ENCODE measurements around the gene CARD19. TPM values are rescaled to one million over a fixed set of nuclear protein-coding genes. Genes with fewer than 3 reads are reported as not detected.

Gene CARD19
- total RNA-seq, 4 donors from 2014 or later = 54.0 to 83.6 (median 78.1) TPM

- 83% methylated on average over 6 of the region's 15 CpGs for WGBS
- H3K4me3 ChIP-seq = no peak overlapping the region
- H3K4me1 ChIP-seq = peaks cover 14 to 30% (median 28%) of the 10 kb centered on the region in 4 donors
- intact Hi-C loops (cut with DNase I) = no loop called here
- no peak overlapping the region for H3K27ac ChIP-seq (replicated peaks in 1 of 4)
- peaks cover 20 to 71% (median 59%) of the 10 kb centered on the region in 4 donors for H3K36me3 ChIP-seq
- H3K27me3 ChIP-seq = no peaks in the 10 kb centered on the region
- no peak for DNase-seq (ENCODE audit: extremely low spot score)
- H3K9me3 ChIP-seq = no peaks in the 10 kb centered on the region
- TF ChIP-seq CTCF (IDR thresholded peaks at IDR 0.05) = no peak
- TF ChIP-seq EP300 (IDR thresholded peaks at IDR 0.05) = no peak
- no peak for TF ChIP-seq POLR2A (IDR thresholded peaks at IDR 0.05; ENCODE audit: low read depth)
- TF ChIP-seq POLR2AphosphoS5 (IDR thresholded peaks at IDR 0.05) = no peak
Observed at GRCh38 chr9:93112116-93112863, 16.3 kb downstream of the CARD19 start.

GRCh38 chr9:93112864-93113389 lies 16.9 kb downstream of the CARD19 start:
- Histone ChIP-seq H3K27me3 (no peaks in the 10 kb centered on the region), H3K4me1 (peaks cover 14 to 30% (median 26%) of the 10 kb centered on the region in 4 donors), H3K36me3 (peaks cover 20 to 68% (median 56%) of the 10 kb centered on the region in 4 donors), H3K9me3 (no peaks in the 10 kb centered on the region), H3K27ac (replicated peaks in 1 of 4) (no peak overlapping the region), H3K4me3 (no peak overlapping the region)
- no peak for DNase-seq (ENCODE audit: extremely low spot score)
- TF ChIP-seq POLR2A (IDR thresholded peaks at IDR 0.05; ENCODE audit: low read depth) = no peak
- no peak for TF ChIP-seq EP300 (IDR thresholded peaks at IDR 0.05)
- TF ChIP-seq CTCF (IDR thresholded peaks at IDR 0.05) = no peak
- TF ChIP-seq POLR2AphosphoS5 (IDR thresholded peaks at IDR 0.05) = no peak
- intact Hi-C loops (cut with DNase I) = no loop called here
- WGBS = 94% methylated on average over 13 of the region's 13 CpGs

GRCh38 chr9:93114169-93114983 lies 18.4 kb downstream of the CARD19 start:
- H3K27me3 ChIP-seq = no peaks in the 10 kb centered on the region
- H3K27ac ChIP-seq (replicated peaks in 1 of 4) = no peak overlapping the region
- H3K4me3 ChIP-seq = no peak overlapping the region
- TF ChIP-seq POLR2AphosphoS5 (IDR thresholded peaks at IDR 0.05) = no peak
- TF ChIP-seq EP300 (IDR thresholded peaks at IDR 0.05) = no peak
- no peak for TF ChIP-seq CTCF (IDR thresholded peaks at IDR 0.05)
- TF ChIP-seq POLR2A (IDR thresholded peaks at IDR 0.05; ENCODE audit: low read depth) = no peak
- no peaks in the 10 kb centered on the region for H3K9me3 ChIP-seq
- DNase-seq (ENCODE audit: extremely low spot score) = no peak
- peaks cover 10 to 27% (median 21%) of the 10 kb centered on the region in 4 donors for H3K4me1 ChIP-seq
- intact Hi-C loops (cut with DNase I) = no loop called here
- peaks cover 13 to 55% (median 47%) of the 10 kb centered on the region in 4 donors for H3K36me3 ChIP-seq
- 58% methylated on average over 6 of the region's 17 CpGs for WGBS

GRCh38 chr9:93114984-93115335 lies 18.9 kb downstream of the CARD19 start:
- Histone ChIP-seq H3K36me3 (peaks cover 13 to 50% (median 44%) of the 10 kb centered on the region in 4 donors), H3K27me3 (no peaks in the 10 kb centered on the region), H3K4me1 (peaks cover 13 to 27% (median 23%) of the 10 kb centered on the region in 4 donors), H3K9me3 (no peaks in the 10 kb centered on the region), H3K27ac (replicated peaks in 1 of 4) (no peak overlapping the region), H3K4me3 (no peak overlapping the region)
- DNase-seq (ENCODE audit: extremely low spot score) = no peak
- intact Hi-C loops (cut with DNase I) = no loop called here
- WGBS = 82% methylated on average over 5 of the region's 5 CpGs
- TF ChIP-seq CTCF (IDR thresholded peaks at IDR 0.05) (no peak), POLR2A (IDR thresholded peaks at IDR 0.05; ENCODE audit: low read depth) (no peak), POLR2AphosphoS5 (IDR thresholded peaks at IDR 0.05) (no peak), EP300 (IDR thresholded peaks at IDR 0.05) (no peak)

All from esophagus muscularis mucosa (tissue), 4 donors.